GM13977 (cell line): ENCODE measurements around the gene PCDHA7.
A peak's percentile ranks its signal among the peaks of the same experiment; 100 is the strongest.

ENCODE experiments used
- DNase-seq: peaks from one replicate; pipeline ENCODE4 v3.0.0; 2012; ENCODE audit warnings: low spot score
- in situ Hi-C: fragments of 300-500 bp; cut with MboI; formaldehyde crosslinking; loops from one replicate; pipeline ENCODE4 v1.12.0; 2022; ENCODE audit warnings: low sequenced_read_pairs, low pct_unique_long_range_greater_than_20kb, mixed read lengths, inconsistent platforms; ENCODE audit not compliant: unreplicated experiment
- TF ChIP-seq, protein P1 (sequence below): IDR thresholded peaks from 2 replicates; pipeline ENCODE4 v1.5.1; 2012; ENCODE audit warnings: mild to moderate bottlenecking, control low read depth; ENCODE audit not compliant: insufficient read depth; ENCODE audit errors: extremely low read depth, missing control alignments

Gene PCDHA7

DNA sequence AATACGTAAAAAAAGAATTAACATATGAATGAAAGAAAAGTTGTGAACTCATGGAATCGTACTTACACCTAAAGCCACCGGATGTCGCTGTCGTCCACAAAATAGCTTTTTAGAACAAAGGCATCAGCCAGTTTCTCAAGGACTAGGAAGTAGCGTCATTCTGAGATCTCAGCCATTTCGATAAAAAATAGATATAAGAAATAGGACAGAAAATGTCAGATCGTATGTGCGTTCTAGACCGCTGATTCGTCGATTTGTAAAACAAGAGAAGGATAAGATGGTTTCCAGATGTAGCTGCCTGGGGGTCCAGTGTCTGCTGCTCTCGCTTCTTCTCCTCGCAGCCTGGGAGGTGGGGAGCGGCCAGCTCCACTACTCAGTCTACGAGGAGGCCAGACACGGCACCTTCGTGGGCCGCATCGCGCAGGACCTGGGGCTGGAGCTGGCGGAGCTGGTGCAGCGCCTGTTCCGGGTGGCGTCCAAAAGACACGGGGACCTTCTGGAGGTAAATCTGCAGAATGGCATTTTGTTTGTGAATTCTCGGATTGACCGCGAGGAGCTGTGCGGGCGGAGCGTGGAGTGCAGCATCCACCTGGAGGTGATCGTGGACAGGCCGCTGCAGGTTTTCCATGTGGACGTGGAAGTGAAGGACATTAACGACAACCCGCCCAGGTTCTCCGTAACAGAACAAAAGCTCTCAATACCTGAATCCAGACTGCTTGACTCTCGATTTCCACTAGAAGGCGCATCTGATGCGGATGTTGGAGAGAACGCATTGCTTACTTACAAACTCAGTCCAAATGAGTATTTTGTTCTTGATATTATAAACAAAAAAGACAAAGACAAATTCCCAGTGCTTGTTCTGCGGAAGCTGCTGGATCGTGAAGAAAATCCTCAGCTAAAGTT is 22.0 kb downstream of the PCDHA7 start, which contains the start of gene PCDHA10:
PCDHA10 (plus strand) TSS at position 126 of the 903 bp plus-strand sequence; CDS start at position 278, 152 bp downstream.
- in situ Hi-C loops, result no loop called here
- TF ChIP-seq, protein P1, sequence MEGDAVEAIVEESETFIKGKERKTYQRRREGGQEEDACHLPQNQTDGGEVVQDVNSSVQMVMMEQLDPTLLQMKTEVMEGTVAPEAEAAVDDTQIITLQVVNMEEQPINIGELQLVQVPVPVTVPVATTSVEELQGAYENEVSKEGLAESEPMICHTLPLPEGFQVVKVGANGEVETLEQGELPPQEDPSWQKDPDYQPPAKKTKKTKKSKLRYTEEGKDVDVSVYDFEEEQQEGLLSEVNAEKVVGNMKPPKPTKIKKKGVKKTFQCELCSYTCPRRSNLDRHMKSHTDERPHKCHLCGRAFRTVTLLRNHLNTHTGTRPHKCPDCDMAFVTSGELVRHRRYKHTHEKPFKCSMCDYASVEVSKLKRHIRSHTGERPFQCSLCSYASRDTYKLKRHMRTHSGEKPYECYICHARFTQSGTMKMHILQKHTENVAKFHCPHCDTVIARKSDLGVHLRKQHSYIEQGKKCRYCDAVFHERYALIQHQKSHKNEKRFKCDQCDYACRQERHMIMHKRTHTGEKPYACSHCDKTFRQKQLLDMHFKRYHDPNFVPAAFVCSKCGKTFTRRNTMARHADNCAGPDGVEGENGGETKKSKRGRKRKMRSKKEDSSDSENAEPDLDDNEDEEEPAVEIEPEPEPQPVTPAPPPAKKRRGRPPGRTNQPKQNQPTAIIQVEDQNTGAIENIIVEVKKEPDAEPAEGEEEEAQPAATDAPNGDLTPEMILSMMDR, result no peak
- DNase-seq, result no peak

DNA sequence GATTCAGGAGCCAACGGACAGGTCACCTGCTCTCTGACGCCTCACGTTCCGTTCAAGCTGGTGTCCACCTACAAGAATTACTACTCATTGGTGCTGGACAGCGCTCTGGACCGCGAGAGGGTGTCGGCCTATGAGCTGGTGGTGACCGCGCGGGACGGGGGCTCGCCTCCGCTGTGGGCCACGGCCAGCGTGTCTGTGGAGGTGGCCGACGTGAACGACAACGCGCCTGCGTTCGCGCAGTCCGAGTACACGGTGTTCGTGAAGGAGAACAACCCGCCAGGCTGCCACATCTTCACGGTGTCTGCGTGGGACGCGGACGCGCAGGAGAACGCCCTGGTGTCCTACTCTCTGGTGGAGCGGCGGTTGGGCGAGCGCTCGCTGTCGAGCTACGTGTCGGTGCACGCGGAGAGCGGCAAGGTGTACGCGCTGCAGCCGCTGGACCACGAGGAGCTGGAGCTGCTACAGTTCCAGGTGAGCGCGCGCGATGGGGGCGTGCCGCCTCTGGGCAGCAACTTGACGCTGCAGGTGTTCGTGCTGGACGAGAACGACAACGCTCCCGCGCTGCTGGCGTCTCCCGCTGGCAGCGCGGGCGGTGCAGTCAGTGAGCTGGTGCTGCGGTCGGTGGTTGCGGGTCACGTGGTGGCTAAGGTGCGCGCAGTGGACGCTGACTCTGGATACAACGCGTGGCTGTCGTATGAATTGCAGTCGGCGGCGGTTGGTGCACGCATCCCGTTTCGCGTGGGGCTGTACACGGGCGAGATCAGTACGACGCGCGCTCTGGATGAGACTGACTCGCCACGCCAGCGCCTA is 23.3 kb downstream of the PCDHA7 start:
- TF ChIP-seq, protein P1, result no peak
- in situ Hi-C loops, result no loop called here
- DNase-seq, result no peak

DNA sequence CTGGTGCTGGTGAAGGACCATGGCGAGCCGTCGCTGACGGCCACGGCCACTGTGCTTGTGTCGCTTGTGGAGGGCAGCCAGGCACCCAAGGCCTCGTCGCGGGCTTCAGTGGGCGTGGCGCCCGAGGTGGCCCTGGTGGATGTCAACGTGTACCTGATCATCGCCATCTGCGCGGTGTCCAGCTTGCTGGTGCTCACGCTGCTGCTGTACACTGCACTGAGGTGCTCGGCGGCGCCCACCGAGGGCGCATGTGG is 23.8 kb downstream of the PCDHA7 start:
- TF ChIP-seq, protein P1, result no peak
- DNase-seq, result no peak
- in situ Hi-C loops, result no loop called here

DNA sequence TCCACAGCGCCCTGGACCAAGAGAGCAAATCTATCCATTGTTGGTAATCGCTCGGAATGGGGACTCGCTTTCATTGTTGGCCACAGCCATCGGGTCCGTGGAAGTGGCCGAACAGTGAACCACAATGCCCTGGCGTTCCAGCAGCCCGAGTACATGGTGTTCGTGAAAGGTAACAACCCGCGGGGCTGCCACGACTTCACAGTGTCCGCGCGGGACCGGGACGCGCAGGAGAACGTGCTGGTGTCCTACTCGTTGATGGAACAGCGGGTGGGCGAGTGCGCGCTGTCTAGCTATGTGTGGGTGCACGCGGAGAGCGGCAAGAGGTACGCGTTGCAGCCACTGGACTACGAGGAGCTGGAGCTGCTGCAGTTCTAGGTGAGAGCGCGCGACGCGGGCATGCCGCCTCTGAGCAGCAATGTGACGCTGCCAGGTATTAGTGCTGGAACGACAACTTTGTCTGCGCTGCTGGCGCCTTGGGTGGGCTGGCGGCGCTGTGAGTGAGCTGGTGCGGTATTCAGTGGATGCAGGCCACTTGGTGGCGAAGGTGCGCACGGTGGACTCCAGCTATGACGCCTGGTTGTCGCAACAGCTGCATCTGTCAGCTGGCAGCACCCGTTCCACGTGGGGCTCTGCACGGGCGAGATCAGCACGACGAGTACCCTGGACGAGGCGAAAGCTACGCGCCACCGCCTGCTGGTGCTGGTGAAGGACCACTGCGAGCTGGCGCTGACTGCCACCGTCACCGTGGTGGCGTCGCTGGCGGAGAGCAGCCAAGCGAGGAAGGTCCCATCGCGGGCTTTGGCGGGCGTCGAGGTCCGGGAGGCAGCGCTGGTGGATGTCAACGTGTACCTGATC is 28.6 kb downstream of the PCDHA7 start:
- in situ Hi-C loops, result no loop called here
- TF ChIP-seq, protein P1, result no peak
- no peak for DNase-seq

DNA sequence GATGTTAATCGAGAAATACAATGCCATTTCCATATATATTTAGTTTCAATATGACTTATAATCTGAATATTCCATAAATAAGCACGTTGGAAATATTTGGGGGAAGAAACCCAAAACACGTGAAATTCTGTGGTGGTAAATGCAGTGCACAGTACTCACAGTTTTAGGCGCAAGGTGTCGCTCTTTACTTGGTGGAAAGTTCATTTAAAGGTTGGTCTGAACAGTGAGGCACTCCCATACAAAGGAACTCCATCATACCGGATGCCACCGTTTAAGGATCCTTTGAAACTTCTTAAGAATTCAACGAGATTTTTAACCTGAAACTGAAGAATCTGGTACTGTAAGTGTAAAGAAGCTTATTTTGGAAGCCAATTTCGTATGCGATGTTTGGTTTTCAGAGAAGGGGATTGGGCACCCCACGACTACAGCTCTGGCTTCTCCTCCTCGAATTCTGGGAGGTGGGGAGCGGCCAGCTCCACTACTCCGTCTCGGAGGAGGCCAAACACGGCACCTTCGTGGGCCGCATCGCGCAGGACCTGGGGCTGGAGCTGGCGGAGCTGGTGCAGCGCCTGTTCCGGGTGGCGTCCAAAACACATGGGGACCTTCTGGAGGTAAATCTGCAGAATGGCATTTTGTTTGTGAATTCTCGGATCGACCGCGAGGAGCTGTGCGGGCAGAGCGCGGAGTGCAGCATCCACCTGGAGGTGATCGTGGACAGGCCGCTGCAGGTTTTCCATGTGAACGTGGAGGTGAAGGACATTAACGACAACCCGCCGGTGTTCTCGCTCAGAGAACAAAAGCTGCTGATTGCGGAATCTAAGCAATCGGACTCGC is 34.9 kb downstream of the PCDHA7 start, which contains the start of gene PCDHA11:
PCDHA11 (plus strand) TSS at position 237 of the 834 bp plus-strand sequence; CDS start at position 384, 147 bp downstream.
- DNase-seq, result no peak
- in situ Hi-C loops, result no loop called here
- TF ChIP-seq, protein P1, result peak; percentile 24
